Activated T-cell treated with anti-CD3 and anti-CD28 coated beads, Interleukin-2, amount 50 U/mL, for 24 hours (primary cell): ENCODE data around the gene BEND6.

ENCODE experiments used
- DNase-seq: peaks from one replicate; pipeline ENCODE4 v3.0.0-alpha.2; 2020
- H3K27ac Mint-ChIP-seq: 2 replicates; pipeline ENCODE4 v1.8.0; 2020; ENCODE audit warnings: mild to moderate bottlenecking, mixed read lengths
- H3K27me3 Mint-ChIP-seq: 2 replicates; pipeline ENCODE4 v1.8.0; 2020; ENCODE audit warnings: mixed read lengths
- H3K36me3 Mint-ChIP-seq: 2 replicates; pipeline ENCODE4 v1.8.0; 2020; ENCODE audit warnings: low read depth, mixed read lengths
- H3K4me1 Mint-ChIP-seq: 2 replicates; pipeline ENCODE4 v1.8.0; 2020; ENCODE audit warnings: low read depth, mixed read lengths
- H3K4me3 Mint-ChIP-seq: 2 replicates; pipeline ENCODE4 v1.8.0; 2020; ENCODE audit warnings: mild to moderate bottlenecking, moderate library complexity, mixed read lengths
- H3K9me3 Mint-ChIP-seq: 2 replicates; pipeline ENCODE4 v1.8.0; 2020; ENCODE audit warnings: mixed read lengths

BEND6 gene

GRCh38 chr6:56954403-56955170 lies at the start of gene BEND6:
Gene BEND6, plus strand, starts transcription at chr6:56955107. Its CDS starts 26,704 bp downstream, at chr6:56981811.
- peak within 1 kb of the TSS; percentile 80 for H3K27ac Mint-ChIP-seq

DNA sequence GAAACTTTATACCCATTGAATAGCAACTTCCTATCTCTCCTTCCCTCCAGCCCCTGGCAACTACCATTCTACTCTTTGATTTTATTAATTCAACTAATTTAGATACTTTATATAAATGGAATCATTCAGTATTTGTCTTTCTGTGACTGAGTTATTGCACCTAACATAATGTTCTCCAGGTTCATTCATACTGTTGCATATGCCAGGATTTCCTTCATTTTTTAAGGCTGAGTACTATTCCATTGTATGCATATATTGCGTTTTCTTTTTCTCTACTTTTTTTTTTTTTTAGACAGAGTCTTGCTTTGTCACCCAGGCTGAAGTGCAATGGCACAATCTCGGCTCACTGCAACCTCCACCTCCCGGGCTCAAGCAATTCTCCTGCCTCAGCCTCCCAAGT lies 49.5 kb upstream of the BEND6 start:
- Mint-ChIP-seq H3K36me3 (no peaks in the 10 kb centered on the region), H3K27me3 (peaks cover 10% of the 10 kb centered on the region), H3K27ac (no peak overlapping the region), H3K9me3 (no peaks in the 10 kb centered on the region), H3K4me1 (no peaks in the 10 kb centered on the region), H3K4me3 (no peak overlapping the region)
- no peak for DNase-seq

More at GRCh38 chr6:56954403-56955170, at the start of gene BEND6:
- H3K27me3 Mint-ChIP-seq = peaks cover 77% of the 10 kb centered on the region
- no peaks in the 10 kb centered on the region for H3K36me3 Mint-ChIP-seq
- peak within 1 kb of the TSS; percentile 82 for H3K4me3 Mint-ChIP-seq
- peak; percentile 61 for DNase-seq
- peaks cover 24% of the 10 kb centered on the region for H3K4me1 Mint-ChIP-seq
- H3K9me3 Mint-ChIP-seq = no peaks in the 10 kb centered on the region

- no peaks in the 10 kb centered on the region for H3K9me3 Mint-ChIP-seq
- H3K36me3 Mint-ChIP-seq = no peaks in the 10 kb centered on the region
- H3K4me1 Mint-ChIP-seq = no peaks in the 10 kb centered on the region
- H3K4me3 Mint-ChIP-seq = no peak overlapping the region
- peaks cover 10% of the 10 kb centered on the region for H3K27me3 Mint-ChIP-seq
- H3K27ac Mint-ChIP-seq = no peak overlapping the region
- no peak for DNase-seq
These were observed 48.2 kb upstream of the BEND6 start for GRCh38 chr6:56906752-56907151.

DNA sequence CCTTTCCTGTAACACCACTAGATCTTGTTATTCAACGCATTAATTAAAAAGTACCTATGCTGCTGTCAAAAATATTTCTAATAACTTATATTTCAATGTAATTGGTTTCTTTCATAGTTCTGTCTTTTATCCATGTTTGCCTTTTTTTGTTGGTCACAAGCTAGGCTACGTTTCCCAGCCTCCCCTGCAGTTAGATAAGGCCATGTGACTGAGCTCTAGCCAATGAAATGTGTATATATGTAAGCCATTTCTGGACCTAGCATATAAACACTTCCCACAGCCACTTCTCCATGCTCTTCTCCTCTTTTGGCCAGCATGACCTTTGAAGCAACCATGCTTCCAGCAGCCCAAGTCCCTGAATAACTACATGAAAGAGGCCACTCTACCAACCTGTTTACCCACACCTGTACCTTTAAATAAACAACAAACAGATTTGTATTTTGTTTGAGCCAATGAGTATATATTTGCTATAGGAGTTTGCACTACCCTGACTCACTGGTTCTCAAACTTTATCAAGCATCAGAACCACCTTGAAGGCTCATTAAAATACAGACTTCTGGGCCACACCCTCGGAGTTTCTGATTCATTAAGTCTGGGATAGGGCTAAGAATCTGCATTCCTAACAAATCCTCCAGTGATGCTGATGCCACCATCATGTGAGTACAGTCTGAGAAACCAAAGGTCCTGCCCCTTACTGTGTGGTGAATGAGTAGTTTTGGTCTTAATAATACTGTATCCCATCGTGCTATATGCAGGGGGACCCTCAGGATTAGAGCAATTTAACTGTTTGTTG lies 45.6 kb upstream of the BEND6 start:
- no peak for DNase-seq
- Mint-ChIP-seq H3K27ac (no peak overlapping the region), H3K4me1 (no peaks in the 10 kb centered on the region), H3K36me3 (no peaks in the 10 kb centered on the region), H3K4me3 (no peak overlapping the region), H3K9me3 (no peaks in the 10 kb centered on the region), H3K27me3 (peaks cover 27% of the 10 kb centered on the region)

DNA sequence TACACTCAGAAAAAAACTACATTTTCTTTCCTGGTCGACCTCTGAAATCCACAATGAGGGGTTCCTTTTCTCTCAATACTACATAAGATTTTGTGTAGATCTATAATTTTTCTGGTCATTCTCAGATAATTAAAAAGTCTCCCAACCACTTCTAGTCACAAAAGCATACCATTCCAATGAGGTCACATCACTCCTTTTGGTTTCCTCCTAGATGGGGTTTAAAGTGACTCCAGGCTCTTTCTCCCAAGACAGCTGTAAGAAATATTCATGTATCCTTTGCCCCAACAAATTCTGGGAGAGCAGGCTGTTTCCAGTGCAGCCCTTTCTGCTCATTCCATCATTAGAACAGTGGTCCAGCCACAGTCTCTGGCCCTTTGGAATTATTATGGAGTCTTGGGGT lies 43.1 kb upstream of the BEND6 start:
- Mint-ChIP-seq H3K36me3 (no peaks in the 10 kb centered on the region), H3K27me3 (peaks cover 17% of the 10 kb centered on the region), H3K27ac (no peak overlapping the region), H3K4me3 (no peak overlapping the region), H3K9me3 (no peaks in the 10 kb centered on the region), H3K4me1 (no peaks in the 10 kb centered on the region)
- no peak for DNase-seq

- no peaks in the 10 kb centered on the region for H3K36me3 Mint-ChIP-seq
- H3K27me3 Mint-ChIP-seq = peaks cover 17% of the 10 kb centered on the region
- H3K27ac Mint-ChIP-seq = no peak overlapping the region
- H3K4me3 Mint-ChIP-seq = no peak overlapping the region
- DNase-seq = no peak
- no peaks in the 10 kb centered on the region for H3K4me1 Mint-ChIP-seq
- no peaks in the 10 kb centered on the region for H3K9me3 Mint-ChIP-seq
These were observed 41.4 kb upstream of the BEND6 start for GRCh38 chr6:56913285-56914074.

DNA sequence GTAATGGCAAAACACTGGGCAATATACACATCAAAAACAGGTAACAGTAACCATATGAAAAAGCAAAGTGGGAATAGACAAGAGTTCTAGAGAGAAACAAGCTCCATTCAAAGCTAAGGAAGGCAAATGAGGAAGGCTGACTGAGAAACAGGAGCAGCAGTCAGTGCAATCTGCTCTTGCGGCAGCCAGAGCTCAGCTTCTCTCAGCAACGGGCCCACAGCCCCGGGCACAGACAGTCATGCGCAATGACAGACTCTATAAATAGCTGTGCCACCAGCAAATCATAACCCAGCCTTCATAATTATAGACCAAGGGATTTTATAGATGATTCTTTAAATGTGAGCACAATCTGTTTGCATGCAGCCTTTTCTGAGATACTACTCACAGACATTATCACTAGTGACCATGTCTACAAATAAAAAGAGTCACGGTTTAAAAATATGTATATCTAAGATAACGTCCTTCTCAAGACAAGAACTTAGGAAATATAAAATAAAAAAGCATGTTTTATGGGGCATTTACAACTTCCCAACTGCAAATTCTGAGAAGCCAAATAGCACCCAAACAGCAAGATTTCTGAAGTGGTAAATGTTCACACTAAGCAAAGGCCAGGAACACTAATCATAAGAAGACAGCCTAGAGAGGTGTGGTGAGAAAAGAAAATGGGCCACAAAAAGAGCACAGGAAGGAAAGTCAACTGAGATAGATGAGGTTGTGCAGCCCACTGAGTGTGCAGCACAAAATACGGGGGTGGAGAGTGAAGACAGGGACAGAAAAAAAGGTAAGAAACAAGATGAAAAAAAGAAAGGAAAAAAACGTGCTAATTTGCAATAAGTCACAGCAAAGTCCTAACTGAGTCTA lies 39.9 kb upstream of the BEND6 start:
- H3K27me3 Mint-ChIP-seq = peaks cover 19% of the 10 kb centered on the region
- H3K9me3 Mint-ChIP-seq = no peaks in the 10 kb centered on the region
- no peak overlapping the region for H3K4me3 Mint-ChIP-seq
- no peak for DNase-seq
- H3K36me3 Mint-ChIP-seq = no peaks in the 10 kb centered on the region
- no peak overlapping the region for H3K27ac Mint-ChIP-seq
- no peaks in the 10 kb centered on the region for H3K4me1 Mint-ChIP-seq

GRCh38 chr6:56915832-56916231 lies 39.1 kb upstream of the BEND6 start:
- H3K36me3 Mint-ChIP-seq = no peaks in the 10 kb centered on the region
- H3K4me3 Mint-ChIP-seq = no peak overlapping the region
- no peak overlapping the region for H3K27ac Mint-ChIP-seq
- H3K9me3 Mint-ChIP-seq = no peaks in the 10 kb centered on the region
- H3K27me3 Mint-ChIP-seq = peaks cover 24% of the 10 kb centered on the region
- DNase-seq = no peak
- no peaks in the 10 kb centered on the region for H3K4me1 Mint-ChIP-seq

- H3K4me3 Mint-ChIP-seq = no peak overlapping the region
- no peak overlapping the region for H3K27ac Mint-ChIP-seq
- H3K27me3 Mint-ChIP-seq = peaks cover 22% of the 10 kb centered on the region
- no peaks in the 10 kb centered on the region for H3K36me3 Mint-ChIP-seq
- H3K4me1 Mint-ChIP-seq = no peaks in the 10 kb centered on the region
- H3K9me3 Mint-ChIP-seq = no peaks in the 10 kb centered on the region
- no peak for DNase-seq
These were observed 37.9 kb upstream of the BEND6 start for GRCh38 chr6:56916849-56917551.

- no peaks in the 10 kb centered on the region for H3K9me3 Mint-ChIP-seq
- DNase-seq = no peak
- H3K4me1 Mint-ChIP-seq = no peaks in the 10 kb centered on the region
- H3K36me3 Mint-ChIP-seq = no peaks in the 10 kb centered on the region
- H3K27ac Mint-ChIP-seq = no peak overlapping the region
- H3K4me3 Mint-ChIP-seq = no peak overlapping the region
- peaks cover 39% of the 10 kb centered on the region for H3K27me3 Mint-ChIP-seq
These were observed 32.3 kb upstream of the BEND6 start for GRCh38 chr6:56922645-56923044.

DNA sequence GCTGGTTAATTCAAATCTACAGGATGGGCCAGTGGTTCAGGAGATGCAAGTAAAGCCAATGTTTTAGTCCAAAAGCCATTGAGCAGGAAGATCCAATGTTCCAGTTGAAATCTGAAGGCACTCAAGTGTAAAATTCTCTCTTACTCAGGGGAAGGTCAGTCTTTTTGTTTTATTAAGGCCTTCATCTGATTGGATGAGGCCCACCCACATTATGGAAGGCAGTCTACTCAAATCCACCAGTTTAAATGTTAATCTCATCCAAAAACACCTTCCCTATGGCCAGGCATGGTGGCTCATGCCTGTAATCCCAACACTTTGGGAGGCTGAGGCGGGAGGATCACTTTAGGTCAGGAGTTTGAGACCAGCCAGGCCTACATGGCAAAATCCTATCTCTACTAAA lies 31.3 kb upstream of the BEND6 start:
- H3K27ac Mint-ChIP-seq = no peak overlapping the region
- peaks cover 46% of the 10 kb centered on the region for H3K27me3 Mint-ChIP-seq
- no peaks in the 10 kb centered on the region for H3K9me3 Mint-ChIP-seq
- H3K4me1 Mint-ChIP-seq = no peaks in the 10 kb centered on the region
- no peak for DNase-seq
- H3K36me3 Mint-ChIP-seq = no peaks in the 10 kb centered on the region
- H3K4me3 Mint-ChIP-seq = no peak overlapping the region

DNA sequence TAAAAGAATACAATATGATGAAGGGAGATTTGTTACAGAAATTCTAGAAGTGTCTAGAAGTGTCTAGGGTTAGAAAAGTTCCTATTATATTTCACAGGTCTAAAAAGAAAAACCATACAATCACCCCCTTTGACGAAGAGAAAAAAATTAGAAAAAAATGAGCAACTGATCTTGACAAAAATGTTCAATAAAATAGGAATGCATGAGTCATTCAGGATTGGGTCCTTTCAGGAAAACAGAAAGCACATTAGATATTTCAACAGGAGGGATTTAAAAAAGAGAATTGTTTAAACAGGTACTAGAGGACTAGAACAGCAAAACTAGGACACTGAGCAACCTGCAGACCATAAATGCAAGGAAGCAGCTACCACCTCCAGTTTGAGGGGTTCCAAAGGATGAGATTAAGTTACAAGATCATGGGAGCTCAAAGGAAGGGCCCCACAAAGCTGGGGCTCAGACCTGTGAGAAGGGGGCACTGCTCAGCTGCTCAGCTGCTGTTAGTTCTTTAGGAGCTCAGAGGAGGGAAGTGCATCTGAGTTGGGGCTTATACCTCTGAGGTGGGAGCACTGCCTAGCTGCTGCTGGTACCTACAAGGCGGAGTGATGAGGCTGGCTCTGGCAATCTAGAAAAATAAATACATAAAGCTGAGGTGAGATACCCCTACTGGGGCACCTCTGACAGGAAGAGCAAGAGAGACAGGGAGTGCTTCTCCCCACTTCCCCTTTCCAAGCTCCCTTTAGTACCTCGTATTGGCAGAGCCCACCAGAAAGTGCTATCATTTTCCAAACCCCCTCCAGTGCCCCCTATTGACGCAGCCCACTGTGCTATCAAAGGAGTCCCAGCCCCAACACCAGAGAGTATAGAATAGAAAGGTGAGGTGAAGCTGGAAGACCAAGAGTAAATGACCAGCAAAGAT lies 27.1 kb upstream of the BEND6 start:
- Mint-ChIP-seq H3K36me3 (no peaks in the 10 kb centered on the region), H3K9me3 (no peaks in the 10 kb centered on the region), H3K27ac (no peak overlapping the region), H3K4me3 (no peak overlapping the region), H3K4me1 (no peaks in the 10 kb centered on the region), H3K27me3 (peaks cover 49% of the 10 kb centered on the region)
- no peak for DNase-seq

- H3K9me3 Mint-ChIP-seq = no peaks in the 10 kb centered on the region
- DNase-seq = no peak
- no peaks in the 10 kb centered on the region for H3K4me1 Mint-ChIP-seq
- peaks cover 46% of the 10 kb centered on the region for H3K27me3 Mint-ChIP-seq
- H3K27ac Mint-ChIP-seq = no peak overlapping the region
- H3K4me3 Mint-ChIP-seq = no peak overlapping the region
- H3K36me3 Mint-ChIP-seq = no peaks in the 10 kb centered on the region
These were observed 24.1 kb upstream of the BEND6 start for GRCh38 chr6:56930846-56931245.
